HG03108 (cell line): ENCODE data around the gene SORBS1.

Source experiments
- ATAC-seq: cut with Tn5 transposase; IDR thresholded peaks from one replicate; pipeline ENCODE4 v1.9.1; 2021; ENCODE audit warnings: moderate library complexity; ENCODE audit not compliant: unreplicated experiment

Gene SORBS1

DNA sequence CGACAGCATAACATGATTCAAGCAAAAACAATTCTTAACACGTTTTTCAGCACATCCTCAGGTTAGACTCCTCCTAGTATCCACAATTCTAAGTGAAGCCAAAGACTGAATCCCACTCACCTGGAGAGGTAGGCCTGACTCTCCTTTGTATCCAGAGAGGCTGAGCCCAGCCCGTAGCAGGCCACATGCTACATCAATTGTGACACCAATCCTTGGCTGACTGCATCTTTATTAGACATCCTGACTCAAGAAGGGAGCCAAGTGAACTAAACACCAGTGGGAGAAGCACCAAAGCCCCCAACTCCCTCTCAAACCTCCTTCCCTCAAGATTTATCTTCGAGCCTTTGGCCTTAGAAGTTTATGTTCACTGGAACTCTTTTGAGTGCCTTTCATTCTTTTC is 144.9 kb downstream of the SORBS1 start:
- ATAC-seq: no peak

DNA sequence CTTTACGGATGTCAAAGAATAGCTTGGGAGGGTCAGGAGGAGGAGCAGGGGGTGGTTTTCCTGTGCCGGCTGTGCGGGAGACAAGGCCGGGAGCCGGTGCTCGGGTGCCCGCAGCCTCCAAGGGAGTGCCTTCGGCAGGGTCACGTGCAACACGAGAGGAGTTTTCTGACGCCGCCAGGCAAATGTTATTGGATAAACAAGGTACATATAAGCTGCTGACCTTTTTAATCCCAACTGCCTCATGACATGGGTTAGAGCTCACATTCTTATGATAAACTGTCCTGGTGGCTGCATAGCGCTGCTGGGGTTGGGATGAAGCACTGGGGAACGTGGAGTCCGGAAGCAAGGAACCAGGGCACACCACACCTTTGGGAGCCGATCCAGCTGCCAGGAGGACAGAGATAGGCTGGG is 145.5 kb downstream of the SORBS1 start:
- no peak for ATAC-seq

DNA sequence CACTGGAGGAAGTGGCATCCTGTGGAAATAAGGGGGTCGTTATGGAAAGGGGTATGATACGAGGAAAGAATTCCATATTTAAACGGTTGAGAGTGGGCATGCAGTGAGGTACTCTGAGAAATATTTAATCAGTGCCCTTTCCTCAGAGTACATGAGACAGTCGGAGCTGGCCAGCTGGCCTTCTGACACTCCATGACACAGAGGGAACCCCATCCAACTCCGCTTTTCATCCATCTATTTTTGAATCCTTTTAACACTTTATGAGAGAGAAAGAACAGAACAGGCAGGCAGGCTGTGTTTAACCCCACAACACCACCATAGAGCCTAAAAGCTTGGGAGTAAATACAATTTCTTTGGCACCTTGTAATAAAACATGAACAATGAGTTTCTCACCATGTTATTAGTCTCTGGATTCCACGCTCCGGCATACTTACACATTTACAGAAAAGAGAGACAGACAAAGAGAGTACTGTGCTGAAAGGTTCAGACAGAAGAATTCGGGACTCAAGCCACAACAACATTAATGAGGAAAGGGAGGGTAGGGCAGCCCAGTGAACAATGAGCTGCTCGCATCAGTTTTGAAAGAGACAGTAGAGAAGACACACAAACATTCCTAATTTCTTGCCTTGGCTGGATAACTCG is 146.2 kb downstream of the SORBS1 start:
- no peak for ATAC-seq

DNA sequence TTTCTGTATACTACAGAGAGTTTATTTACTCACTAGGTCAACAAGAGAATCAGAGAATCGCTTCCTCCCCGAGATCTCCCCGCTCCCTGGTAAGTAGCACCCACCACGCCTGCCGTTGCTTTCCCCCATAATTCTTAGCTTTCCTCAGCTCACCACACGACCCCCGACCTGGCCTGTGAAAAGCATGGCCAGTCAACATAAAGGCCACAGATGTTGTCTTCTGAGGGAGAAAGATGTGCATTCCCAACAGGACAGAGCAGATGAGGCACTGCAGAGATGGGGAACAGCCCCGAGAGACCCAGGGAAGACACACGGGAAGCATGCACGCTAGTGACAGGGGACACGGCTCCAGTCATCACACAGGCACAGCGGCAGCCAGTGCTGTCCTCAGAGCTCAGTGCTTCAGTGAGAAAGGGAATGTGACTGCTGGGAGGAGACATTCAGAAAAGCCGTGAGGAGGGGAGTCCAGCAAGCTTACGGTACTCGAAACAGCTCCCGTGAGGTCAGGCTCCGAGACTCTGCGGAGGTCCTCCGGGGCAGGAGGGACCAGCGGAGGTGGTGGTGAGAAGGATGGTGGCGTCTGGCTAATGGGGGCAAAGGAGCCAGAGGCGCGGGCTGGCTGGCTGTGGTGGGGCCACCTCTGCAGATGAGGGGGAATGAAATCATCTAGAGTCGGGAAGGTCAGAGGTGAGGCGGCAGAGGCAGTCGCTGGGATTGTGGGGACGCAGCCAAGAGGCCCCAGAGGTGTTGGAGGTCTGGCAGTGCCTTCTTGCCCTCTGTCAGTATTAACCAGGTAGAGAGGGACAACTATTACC is 146.9 kb downstream of the SORBS1 start:
- no peak for ATAC-seq

DNA sequence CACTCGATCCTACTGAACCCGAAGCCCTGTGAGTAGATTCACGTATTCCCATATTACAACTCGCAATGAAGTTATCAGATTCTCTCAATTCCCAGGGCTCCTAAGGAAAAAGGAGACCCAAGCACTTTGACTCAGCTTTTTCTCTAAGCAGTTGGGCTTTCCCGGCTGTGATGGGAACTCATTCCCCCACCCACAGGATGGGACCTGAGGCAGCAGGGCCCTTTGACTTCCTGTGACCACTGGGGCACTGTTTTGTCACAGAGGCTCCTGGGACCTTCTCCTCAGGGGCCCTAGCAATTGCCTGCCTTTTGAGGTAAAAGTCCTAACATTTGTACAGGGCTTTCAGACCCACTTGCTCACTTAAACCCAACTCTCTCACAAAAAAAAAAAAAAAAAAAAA is 147.6 kb downstream of the SORBS1 start:
- no peak for ATAC-seq

DNA sequence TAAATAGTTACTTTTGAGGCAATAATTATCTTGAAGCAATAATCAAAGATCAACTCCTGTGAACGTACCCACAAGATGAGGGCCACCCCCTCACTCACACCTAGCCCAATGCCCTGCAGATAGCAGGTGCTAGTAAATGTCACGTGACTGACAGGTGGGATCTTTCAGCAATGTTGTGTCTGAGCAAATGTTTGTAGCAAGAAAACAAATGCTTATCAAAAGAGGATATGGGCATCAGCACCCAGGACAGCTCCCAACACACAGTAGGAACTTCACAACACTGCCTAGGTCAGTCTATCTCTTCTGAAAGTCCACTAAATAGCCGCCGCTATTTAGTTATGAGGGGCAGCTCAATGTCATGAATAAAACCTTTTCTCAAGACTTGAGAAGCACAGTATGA is 149.5 kb downstream of the SORBS1 start:
- ATAC-seq: no peak

DNA sequence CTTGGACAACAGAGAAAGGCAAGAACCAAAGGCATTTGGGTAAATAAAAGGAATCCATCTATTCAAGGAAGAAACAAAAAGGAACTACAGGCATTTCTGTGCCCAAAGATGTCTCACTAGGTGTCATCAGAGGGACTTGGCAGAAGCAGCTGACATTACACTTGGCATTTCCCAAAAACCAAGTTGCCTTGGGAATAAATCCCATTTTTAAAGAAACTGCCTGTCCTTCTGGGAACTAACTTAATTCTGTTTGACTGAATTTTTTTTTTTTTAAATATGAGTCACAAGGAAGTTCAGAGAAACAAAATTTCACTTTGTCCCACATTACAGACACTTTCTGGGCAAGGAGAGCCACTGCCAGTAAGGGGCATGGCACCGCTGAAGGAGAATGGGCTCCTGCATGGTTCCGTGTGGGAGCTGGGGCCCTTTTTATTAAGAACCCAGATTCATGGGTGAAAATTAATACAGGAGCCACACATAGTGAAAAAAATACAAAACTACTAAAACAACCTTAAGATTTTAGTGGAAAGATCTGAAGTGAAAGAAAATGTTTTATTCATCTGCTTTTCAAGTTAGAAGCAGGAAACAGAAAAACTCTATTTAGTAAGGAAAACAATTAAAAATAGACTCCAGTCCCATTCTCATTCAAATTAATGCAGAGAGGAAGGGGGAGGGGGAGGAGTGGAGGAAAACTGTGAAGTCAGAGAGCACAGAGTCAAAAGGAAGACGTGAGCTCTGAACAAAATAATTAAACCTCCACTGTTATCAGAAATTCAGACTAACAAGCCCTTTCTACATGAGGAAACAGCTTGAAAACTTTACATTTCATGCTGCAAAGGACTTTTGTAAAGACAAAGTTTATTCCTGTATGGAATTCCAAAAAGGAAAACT is 151.9 kb downstream of the SORBS1 start:
- no peak for ATAC-seq

DNA sequence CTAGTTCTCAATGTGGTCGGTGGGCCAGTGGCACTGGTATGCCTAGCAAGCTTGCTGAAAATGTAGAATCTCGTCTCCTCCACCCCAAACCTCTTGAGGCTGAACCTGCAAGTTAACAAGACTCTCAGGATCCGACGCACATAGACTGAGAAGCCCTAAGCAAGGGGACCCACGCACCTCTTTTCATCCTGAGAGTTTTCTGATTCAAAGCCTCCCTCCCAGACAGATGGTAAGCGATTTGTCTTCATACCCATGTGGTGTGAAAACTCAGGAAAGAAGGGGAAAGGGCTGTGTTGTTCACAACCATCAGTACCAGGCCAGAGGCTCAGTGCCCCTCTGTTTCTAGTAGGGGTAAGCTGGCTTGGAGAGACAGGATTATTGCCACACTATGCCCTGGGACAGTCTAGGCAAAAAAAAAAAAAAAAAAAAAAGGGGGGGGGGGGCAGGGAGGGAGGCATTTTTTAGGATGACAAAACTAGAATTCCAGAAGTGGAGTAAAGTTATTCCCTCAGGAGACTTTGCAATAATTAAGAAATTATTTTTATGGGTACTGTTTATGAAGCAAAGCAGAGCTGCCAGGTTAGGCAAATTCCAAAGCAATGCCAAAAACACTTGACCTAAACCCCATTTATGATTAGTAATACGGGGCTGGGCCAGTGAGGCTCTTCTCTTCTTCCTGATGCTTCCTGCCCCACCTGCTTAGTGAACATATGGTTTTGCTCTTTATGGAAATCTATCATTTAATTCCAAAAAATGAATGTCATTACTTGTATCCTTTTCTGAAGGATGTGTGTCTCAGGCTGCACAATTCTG is 152.8 kb downstream of the SORBS1 start:
- ATAC-seq: no peak

DNA sequence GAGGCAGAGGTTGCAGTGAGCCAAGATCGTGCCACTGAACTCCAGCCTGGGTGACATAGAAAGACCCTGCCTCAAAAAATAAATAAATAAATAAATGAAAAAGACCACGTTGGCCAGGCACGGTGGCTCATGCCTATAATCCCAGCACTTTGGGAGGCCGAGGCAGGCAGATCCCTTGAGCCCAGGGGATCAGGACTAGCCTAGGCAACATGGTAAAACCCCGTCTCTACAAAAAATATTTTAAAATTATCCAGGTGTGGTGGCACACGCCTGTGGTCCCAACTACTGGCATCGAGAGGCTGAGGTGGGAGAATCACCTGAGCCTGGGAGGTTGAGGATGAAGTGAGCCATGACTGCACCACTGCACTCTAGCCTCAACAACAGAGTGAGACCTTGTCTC is 153.6 kb downstream of the SORBS1 start:
- no peak for ATAC-seq

DNA sequence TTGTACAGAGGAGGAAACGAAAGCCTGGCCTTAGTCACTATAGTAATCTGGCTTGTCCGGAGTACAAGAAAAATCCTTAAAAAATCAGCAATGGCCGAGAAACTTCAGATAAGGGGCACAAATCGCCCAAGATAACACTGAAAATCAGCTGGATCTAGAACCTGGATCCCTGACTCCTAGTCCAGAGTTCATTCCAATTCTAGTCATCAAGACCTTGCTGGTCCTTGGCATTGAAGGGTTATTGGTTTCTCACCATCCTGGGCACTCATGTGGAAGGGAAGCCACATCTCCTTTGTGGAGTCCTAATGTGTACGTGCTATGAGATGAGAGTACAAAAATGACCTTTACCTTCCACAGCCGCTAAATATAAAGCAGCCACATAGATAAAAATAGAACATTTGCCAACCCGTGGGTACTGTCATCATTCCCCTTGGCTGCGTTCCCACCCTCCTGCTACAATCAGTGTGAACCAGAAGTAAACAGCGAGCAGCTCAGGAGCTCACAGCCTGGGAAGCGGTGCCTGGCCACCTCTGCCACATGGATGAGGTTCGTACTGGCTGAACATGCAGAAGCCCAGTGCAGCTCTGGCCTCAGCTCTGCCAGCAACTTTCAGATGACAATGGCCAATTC is 154.4 kb downstream of the SORBS1 start:
- no peak for ATAC-seq

DNA sequence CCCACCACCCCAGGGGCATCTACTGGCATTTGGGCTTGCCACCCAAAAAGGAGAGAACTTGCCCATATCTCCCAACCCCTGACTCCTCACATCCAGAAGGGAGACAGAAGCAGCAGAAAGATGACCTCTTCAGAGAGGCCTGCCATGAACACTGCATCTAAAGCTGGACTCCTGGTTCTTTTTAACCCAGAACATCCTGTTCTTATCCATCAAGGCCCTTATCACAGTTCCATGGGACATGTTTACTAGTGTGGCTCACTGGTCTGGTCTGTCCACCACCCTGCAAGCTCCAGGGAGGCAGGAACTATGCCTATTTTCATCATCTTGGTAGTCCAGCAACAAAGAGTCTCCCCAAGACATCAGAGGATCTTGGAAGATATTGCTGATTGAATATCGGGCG is 155.5 kb downstream of the SORBS1 start:
- no peak for ATAC-seq

DNA sequence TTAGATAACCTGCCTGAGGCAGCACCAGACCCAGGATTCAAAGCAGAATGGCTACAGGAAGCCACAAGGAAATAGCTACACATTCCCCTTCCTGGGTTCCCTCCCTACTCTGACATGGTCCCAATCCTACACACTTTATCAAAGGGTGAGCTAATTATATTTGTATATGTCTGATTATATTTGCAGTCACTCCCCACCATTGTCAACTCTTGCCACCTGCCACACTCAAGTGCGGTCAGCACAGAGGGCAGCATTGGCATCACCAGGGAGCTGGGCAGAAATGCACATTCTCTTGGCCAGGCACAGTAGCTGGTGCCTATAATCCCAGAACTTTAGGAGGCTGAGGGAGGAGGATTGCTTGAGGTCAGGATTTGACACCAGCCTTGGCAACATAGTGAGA is 156.3 kb downstream of the SORBS1 start:
- no peak for ATAC-seq

DNA sequence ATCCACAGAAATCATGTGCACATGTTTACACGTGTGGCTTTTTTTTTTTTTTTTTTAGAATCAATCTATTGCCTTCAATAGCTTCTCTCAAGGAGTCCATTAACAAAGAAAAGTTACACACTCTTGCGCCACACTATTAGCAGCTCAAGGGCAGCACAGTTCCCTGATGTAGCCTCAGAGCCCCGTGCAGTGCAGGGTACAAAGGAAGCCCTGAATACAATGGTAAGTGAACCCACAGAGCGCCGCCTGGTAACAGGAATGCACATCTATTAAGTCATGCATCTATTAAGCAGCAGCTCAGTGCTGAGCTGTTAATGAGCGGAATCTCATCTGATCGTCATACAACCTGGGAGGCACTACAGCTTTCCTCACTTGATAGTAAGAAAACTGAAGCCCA is 156.7 kb downstream of the SORBS1 start:
- ATAC-seq: no peak

DNA sequence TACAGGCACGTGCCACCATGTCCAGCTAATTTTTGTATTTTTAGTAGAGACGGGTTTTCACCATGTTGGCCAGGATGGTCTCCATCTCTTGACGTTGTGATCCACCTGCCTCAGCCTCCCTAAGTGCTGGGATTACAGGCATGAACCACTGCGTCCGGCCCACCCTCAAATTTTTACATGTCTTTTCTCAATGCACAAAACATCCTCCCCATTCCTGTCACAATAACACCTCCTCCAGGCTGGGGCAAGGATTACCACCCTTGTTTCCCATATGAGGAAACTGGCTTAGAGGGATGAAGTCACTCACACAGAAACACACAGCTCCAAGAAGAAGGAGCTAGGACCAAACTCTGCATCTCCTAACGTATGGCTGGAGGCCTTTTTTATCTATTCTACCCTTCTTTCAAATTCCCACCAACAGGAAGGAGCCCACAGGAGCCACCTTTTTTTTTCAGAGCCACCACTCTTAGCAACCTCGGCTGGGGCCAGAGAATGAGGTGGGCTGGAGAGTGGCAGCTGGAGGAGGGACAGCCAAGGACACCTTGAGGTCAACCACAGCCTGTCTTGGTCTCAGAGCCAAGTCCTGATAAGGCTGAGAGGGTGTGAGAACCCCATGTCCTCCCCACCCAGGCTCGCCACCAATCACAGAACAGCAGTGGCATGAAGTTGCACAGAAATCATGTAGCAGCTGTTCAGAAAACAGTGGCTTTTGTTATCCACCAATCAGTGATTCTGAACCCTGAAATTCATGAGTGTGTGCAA is 157.3 kb downstream of the SORBS1 start:
- no peak for ATAC-seq

DNA sequence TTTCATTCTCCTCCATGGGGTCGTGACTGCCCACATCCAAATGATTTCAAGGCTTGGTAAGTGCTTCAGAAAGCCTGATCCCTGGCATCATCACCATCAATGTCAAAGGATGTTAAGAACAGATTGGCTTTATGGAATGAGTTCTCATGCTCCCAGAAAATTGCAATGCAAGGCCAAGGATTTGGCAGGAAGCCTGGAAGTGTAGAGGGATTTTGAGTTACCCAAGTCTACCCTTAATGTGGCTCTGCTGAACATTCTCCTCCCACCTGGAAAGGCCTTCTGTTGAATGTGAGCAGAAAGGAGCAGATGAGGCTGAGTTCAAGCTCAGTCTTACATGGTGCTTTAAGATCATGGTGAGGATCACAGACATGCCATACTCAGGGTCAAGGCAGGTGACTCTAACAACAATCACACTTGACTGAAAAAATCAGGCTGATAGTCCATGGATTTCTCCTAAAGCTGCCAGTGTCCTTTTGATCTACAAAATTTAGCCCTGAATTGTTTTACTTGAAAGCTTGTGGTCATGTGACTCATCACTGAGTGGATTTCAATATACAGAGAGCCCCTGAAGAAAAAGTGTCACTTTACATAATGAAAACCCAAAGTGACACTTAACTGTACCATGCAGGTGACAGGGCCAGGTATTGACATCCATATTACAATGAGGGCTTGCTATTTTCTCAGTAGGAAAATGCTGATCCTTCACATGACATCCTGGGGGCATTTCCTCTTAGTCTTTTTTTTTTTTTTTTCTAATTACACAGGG is 159.3 kb downstream of the SORBS1 start:
- ATAC-seq: no peak

DNA sequence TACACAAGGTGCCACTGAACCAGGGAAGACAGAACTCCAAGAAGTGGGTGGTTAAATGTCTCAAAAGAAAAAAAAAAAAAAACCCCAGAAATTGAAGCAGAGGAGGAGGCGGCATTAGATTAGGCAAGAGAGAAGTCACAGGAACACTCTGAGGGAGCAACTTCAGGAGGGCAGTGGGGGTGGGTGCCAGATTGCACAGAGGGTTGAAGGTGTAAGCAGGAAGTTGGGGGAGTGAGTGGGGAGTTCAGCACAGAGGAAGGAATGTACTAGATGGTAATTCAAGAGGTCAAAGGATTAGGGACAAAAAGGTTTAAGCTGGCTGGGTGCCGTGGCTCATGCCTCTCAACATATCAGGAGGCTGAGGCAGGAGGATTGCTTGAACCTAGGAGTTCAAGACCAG is 160.4 kb downstream of the SORBS1 start:
- ATAC-seq: no peak

DNA sequence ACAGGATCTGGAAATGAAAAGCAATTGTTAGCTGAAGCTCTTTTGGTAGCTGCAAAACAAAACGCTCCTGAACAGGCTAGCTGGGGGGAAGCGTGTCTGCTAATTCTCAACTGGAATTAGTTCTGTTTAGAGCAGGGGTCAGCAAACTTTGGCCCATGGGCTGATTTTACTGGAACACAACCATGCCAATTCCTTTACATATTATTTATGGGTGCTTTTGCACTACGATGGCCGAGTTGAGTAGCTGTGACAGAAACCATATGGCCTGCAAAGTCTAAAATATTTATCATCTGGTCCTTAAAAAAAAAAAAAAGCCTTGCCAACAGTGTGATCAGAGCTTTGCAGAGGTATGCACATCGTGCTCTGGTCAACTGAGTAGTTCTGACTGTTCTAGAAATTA is 162.0 kb downstream of the SORBS1 start:
- ATAC-seq: no peak

DNA sequence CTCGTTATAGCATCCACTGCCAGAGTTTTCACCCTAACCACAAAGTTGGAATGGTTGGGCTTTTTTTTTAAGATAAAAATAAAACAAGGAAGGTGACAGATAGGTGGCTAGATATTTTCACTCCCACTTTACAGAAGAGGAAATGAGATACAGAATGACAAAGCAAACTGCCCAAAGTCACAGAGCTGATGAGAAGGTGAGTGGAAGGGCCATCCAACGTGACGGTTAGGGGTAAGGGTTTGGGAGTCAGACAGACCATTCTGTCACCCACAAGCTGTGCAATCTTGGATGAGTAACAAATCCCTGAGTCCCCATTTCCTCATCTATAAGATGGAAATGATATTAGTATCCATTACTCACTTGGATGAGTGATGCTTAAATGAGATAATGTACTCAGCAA is 163.4 kb downstream of the SORBS1 start:
- ATAC-seq: no peak

DNA sequence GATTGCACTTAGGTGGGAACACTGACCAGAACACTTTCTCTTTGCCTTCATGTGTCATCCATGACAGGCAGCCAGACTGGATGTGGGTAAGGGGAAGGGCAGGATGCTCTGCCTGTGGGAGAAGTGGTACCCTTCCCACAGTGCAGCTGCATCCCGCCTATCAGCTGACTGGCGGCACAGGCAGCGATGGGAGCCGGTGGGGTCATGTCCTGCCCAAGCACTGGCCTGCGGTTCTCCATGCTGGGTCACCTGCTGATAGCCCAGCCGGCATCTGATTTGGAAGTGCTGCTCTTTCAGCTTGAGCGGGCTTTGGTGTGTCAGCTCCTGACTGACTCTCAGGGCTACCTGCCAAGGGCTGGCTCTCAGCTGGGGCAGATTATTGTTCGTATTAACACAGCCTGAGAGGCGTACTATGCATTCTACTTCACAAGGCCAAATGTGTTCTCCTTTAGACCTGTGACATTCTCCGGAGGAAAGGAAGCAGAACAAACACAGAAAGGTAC is 165.2 kb downstream of the SORBS1 start:
- no peak for ATAC-seq
